Gastrocnemius medialis (tissue), 4 donors: ENCODE data around the gene CALD1.

Experiments used
- POLR2A ChIP-seq, 2 donors: fragments of 450-650 bp; IDR thresholded peaks; one replicate each; pipeline ENCODE4 v1.6.1; 2017; ENCODE audit warnings: antibody characterized with exemption in 2 of 2, mild to moderate bottlenecking in 2 of 2, moderate library complexity in 2 of 2
- TF ChIP-seq, protein P1 (sequence below), 5 experiments: fragments of 450-650 bp in 3 of 5; fragments of 200-600 bp in 2 of 5; sonication (generic) in 2 of 5; IDR thresholded peaks in 4 of 5; conservative IDR thresholded peaks in 1 of 5; 1 replicate in 4 of 5; 2 replicates in 1 of 5; pipeline ENCODE4 v1.5.1; 2016 to 2019; ENCODE audit warnings: antibody characterized with exemption in 5 of 5, mild to moderate bottlenecking in 3 of 5, moderate library complexity in 3 of 5

DNA sequence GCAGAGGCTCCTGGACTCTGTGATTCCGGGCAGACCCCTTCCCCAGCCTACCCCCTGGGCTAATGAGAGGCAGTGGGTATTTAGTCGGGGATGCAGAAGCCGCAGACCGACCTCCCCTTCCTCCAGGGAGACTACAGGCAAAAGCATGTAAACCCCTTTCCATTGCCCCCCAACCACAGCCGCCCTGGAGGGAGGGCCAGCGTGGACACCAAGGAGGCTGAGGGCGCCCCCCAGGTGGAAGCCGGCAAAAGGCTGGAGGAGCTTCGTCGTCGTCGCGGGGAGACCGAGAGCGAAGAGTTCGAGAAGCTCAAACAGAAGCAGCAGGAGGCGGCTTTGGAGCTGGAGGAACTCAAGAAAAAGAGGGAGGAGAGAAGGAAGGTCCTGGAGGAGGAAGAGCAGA is 167.9 kb downstream of the CALD1 start:
- TF ChIP-seq POLR2A (IDR thresholded peaks at IDR 0.05): no peak
- TF ChIP-seq, protein P1, sequence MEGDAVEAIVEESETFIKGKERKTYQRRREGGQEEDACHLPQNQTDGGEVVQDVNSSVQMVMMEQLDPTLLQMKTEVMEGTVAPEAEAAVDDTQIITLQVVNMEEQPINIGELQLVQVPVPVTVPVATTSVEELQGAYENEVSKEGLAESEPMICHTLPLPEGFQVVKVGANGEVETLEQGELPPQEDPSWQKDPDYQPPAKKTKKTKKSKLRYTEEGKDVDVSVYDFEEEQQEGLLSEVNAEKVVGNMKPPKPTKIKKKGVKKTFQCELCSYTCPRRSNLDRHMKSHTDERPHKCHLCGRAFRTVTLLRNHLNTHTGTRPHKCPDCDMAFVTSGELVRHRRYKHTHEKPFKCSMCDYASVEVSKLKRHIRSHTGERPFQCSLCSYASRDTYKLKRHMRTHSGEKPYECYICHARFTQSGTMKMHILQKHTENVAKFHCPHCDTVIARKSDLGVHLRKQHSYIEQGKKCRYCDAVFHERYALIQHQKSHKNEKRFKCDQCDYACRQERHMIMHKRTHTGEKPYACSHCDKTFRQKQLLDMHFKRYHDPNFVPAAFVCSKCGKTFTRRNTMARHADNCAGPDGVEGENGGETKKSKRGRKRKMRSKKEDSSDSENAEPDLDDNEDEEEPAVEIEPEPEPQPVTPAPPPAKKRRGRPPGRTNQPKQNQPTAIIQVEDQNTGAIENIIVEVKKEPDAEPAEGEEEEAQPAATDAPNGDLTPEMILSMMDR (IDR thresholded peaks at IDR 0.05 in 4 of 5, conservative IDR thresholded peaks at IDR 0.05 in 1 of 5): no peak
